ENCODE results near the gene LRRK1. TPM values are rescaled to one million over a fixed set of nuclear protein-coding genes. Genes with fewer than 3 reads are reported as not detected.
A peak's percentile ranks its signal among the peaks of the same experiment; 100 is the strongest.

Gene LRRK1
- total RNA-seq, 1 experiment from 2014 or later = 7.6 TPM

- CTCF ChIA-PET = interaction anchor here (1.4 to 1.7 kb wide), 2 partner anchors 11 to 19 kb away, joined by 5 to 7 read pairs; no protein-coding TSS in a partner anchor
- POLR2A ChIA-PET = no interaction called here
- TF ChIP-seq FOXP1 (CRISPR knock-in tag; IDR thresholded peaks at IDR 0.05; ENCODE audit: borderline replicate concordance) (0 out of 2 replicates have a peak, but pooled peaks have one; percentile 44), FOXP4 (CRISPR knock-in tag; IDR thresholded peaks at IDR 0.05) (no peak)
- Mint-ChIP-seq H3K27me3 (ENCODE audit: low read depth) (no peaks in the 10 kb centered on the region; the same call in none of the 2 replicates), H3K4me3 (no peak overlapping the region), H3K27ac (no peak overlapping the region), H3K4me1 (peaks cover 5% of the 10 kb centered on the region), H3K36me3 (no peaks in the 10 kb centered on the region; the same call in 1 of the 2 replicates), H3K9me3 (no peaks in the 10 kb centered on the region)
- no peak for DNase-seq (ENCODE audit: low spot score)
- no peak; the same call in 1 of the 2 replicates for ATAC-seq
Measured at GRCh38 chr15:101027273-101027901, 108.2 kb downstream of the LRRK1 start.

- H3K9me3 Mint-ChIP-seq = no peaks in the 10 kb centered on the region
- H3K4me3 Mint-ChIP-seq = no peak overlapping the region
- ChIA-PET POLR2A (no interaction called here), CTCF (interaction anchor here (1.4 to 1.7 kb wide), 2 partner anchors 12 to 20 kb away, joined by 5 to 7 read pairs; no protein-coding TSS in a partner anchor)
- H3K4me1 Mint-ChIP-seq = peaks cover 5% of the 10 kb centered on the region
- no peaks in the 10 kb centered on the region; the same call in 1 of the 2 replicates for H3K36me3 Mint-ChIP-seq
- DNase-seq (ENCODE audit: low spot score) (peak; percentile 5), ATAC-seq (no peak)
- H3K27me3 Mint-ChIP-seq (ENCODE audit: low read depth) = no peaks in the 10 kb centered on the region; the same call in none of the 2 replicates
- H3K27ac Mint-ChIP-seq = peak overlapping the region; percentile 36; the same call in 1 of the 2 replicates
- TF ChIP-seq JUN (CRISPR knock-in tag; IDR thresholded peaks at IDR 0.05) = no peak
- no peak for TF ChIP-seq MLX (CRISPR knock-in tag; IDR thresholded peaks at IDR 0.05)
- TF ChIP-seq ATF1 (CRISPR knock-in tag; IDR thresholded peaks at IDR 0.05) = no peak
- TF ChIP-seq, protein P1, sequence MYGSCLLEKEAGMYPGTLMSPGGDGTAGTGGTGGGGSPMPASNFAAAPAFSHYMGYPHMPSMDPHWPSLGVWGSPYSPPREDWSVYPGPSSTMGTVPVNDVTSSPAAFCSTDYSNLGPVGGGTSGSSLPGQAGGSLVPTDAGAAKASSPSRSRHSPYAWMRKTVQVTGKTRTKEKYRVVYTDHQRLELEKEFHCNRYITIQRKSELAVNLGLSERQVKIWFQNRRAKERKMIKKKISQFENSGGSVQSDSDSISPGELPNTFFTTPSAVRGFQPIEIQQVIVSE (CRISPR knock-in tag; IDR thresholded peaks at IDR 0.05; ENCODE audit: borderline replicate concordance) = no peak
- no peak for TF ChIP-seq RELA (CRISPR knock-in tag; IDR thresholded peaks at IDR 0.05; ENCODE audit: borderline replicate concordance)
- TF ChIP-seq PREB (CRISPR knock-in tag; IDR thresholded peaks at IDR 0.05; ENCODE audit: borderline replicate concordance) = no peak
- TF ChIP-seq ZNF263 (CRISPR knock-in tag; IDR thresholded peaks at IDR 0.05; ENCODE audit: low read depth) = no peak
- no peak for TF ChIP-seq JAZF1 (CRISPR knock-in tag; IDR thresholded peaks at IDR 0.05)
- TF ChIP-seq E2F5 (CRISPR knock-in tag; IDR thresholded peaks at IDR 0.05) = no peak
- no peak for TF ChIP-seq ZSCAN18 (CRISPR knock-in tag; IDR thresholded peaks at IDR 0.05)
- TF ChIP-seq EMX1 (CRISPR knock-in tag; IDR thresholded peaks at IDR 0.05) = no peak
- TF ChIP-seq ZNF396 (CRISPR knock-in tag; IDR thresholded peaks at IDR 0.05; ENCODE audit: borderline replicate concordance) = no peak
- no peak for TF ChIP-seq TEAD1 (CRISPR knock-in tag; IDR thresholded peaks at IDR 0.05)
- TF ChIP-seq, protein P2, sequence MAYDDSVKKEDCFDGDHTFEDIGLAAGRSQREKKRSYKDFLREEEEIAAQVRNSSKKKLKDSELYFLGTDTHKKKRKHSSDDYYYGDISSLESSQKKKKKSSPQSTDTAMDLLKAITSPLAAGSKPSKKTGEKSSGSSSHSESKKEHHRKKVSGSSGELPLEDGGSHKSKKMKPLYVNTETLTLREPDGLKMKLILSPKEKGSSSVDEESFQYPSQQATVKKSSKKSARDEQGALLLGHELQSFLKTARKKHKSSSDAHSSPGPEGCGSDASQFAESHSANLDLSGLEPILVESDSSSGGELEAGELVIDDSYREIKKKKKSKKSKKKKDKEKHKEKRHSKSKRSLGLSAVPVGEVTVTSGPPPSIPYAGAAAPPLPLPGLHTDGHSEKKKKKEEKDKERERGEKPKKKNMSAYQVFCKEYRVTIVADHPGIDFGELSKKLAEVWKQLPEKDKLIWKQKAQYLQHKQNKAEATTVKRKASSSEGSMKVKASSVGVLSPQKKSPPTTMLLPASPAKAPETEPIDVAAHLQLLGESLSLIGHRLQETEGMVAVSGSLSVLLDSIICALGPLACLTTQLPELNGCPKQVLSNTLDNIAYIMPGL (CRISPR knock-in tag; IDR thresholded peaks at IDR 0.05) = no peak
- TF ChIP-seq, protein P3, sequence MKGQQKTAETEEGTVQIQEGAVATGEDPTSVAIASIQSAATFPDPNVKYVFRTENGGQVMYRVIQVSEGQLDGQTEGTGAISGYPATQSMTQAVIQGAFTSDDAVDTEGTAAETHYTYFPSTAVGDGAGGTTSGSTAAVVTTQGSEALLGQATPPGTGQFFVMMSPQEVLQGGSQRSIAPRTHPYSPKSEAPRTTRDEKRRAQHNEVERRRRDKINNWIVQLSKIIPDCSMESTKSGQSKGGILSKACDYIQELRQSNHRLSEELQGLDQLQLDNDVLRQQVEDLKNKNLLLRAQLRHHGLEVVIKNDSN (CRISPR knock-in tag; IDR thresholded peaks at IDR 0.05) = no peak
- TF ChIP-seq, protein P4, sequence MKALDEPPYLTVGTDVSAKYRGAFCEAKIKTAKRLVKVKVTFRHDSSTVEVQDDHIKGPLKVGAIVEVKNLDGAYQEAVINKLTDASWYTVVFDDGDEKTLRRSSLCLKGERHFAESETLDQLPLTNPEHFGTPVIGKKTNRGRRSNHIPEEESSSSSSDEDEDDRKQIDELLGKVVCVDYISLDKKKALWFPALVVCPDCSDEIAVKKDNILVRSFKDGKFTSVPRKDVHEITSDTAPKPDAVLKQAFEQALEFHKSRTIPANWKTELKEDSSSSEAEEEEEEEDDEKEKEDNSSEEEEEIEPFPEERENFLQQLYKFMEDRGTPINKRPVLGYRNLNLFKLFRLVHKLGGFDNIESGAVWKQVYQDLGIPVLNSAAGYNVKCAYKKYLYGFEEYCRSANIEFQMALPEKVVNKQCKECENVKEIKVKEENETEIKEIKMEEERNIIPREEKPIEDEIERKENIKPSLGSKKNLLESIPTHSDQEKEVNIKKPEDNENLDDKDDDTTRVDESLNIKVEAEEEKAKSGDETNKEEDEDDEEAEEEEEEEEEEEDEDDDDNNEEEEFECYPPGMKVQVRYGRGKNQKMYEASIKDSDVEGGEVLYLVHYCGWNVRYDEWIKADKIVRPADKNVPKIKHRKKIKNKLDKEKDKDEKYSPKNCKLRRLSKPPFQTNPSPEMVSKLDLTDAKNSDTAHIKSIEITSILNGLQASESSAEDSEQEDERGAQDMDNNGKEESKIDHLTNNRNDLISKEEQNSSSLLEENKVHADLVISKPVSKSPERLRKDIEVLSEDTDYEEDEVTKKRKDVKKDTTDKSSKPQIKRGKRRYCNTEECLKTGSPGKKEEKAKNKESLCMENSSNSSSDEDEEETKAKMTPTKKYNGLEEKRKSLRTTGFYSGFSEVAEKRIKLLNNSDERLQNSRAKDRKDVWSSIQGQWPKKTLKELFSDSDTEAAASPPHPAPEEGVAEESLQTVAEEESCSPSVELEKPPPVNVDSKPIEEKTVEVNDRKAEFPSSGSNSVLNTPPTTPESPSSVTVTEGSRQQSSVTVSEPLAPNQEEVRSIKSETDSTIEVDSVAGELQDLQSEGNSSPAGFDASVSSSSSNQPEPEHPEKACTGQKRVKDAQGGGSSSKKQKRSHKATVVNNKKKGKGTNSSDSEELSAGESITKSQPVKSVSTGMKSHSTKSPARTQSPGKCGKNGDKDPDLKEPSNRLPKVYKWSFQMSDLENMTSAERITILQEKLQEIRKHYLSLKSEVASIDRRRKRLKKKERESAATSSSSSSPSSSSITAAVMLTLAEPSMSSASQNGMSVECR (CRISPR knock-in tag; IDR thresholded peaks at IDR 0.05; ENCODE audit: borderline replicate concordance) = no peak
- TF ChIP-seq NFYB (CRISPR knock-in tag; conservative IDR thresholded peaks at IDR 0.05; ENCODE audit: low read depth) = no peak
Measured at GRCh38 chr15:101027920-101028319, 108.8 kb downstream of the LRRK1 start.

Data from WTC11 (cell line).